H9 (cell line): Measurements from ENCODE around the gene NEURL1. TPM values are rescaled to one million over a fixed set of nuclear protein-coding genes. Genes with fewer than 3 reads are reported as not detected.

Source experiments
- DNase-seq: peaks from one replicate; pipeline ENCODE4 v3.0.0-alpha.2; 2017
- H2AFZ ChIP-seq: one replicate; pipeline ENCODE4 v1.6.1; 2013; ENCODE audit warnings: mild to moderate bottlenecking, low read length, control low read depth, moderate library complexity
- H2AK5ac ChIP-seq: 2 replicates; pipeline ENCODE4 v1.6.1; 2013; ENCODE audit warnings: low read length, control low read depth, mixed read lengths; ENCODE audit not compliant: insufficient read length
- H2BK120ac ChIP-seq: one replicate; pipeline ENCODE4 v1.6.1; 2013; ENCODE audit warnings: low read depth, mild to moderate bottlenecking, low read length, control low read depth, inconsistent platforms; ENCODE audit not compliant: poor library complexity, severe bottlenecking
- H2BK12ac ChIP-seq: 2 replicates; pipeline ENCODE4 v1.6.1; 2013; ENCODE audit warnings: low read length, control low read depth, mixed read lengths, low read depth; ENCODE audit not compliant: insufficient read length
- H2BK15ac ChIP-seq: 2 replicates; pipeline ENCODE4 v1.6.1; 2013; ENCODE audit warnings: low read depth, low read length, control low read depth
- H2BK20ac ChIP-seq: one replicate; pipeline ENCODE4 v1.6.1; 2013; ENCODE audit warnings: low read depth, mild to moderate bottlenecking, low read length, control low read depth, inconsistent platforms; ENCODE audit not compliant: poor library complexity, severe bottlenecking
- H2BK5ac ChIP-seq: 2 replicates; pipeline ENCODE4 v1.6.1; 2013; ENCODE audit warnings: low read length, control low read depth, mixed read lengths; ENCODE audit not compliant: insufficient read length
- H3K14ac ChIP-seq: 2 replicates; pipeline ENCODE4 v1.6.1; 2013; ENCODE audit warnings: low read length, control low read depth; ENCODE audit not compliant: insufficient read depth
- H3K18ac ChIP-seq: 2 replicates; pipeline ENCODE4 v1.6.1; 2013; ENCODE audit warnings: low read depth, mild to moderate bottlenecking, mixed read lengths, low read length, control low read depth; ENCODE audit not compliant: insufficient read length
- H3K23ac ChIP-seq: 2 replicates; pipeline ENCODE4 v1.6.1; 2013; ENCODE audit warnings: low read length, control low read depth, mixed read lengths, low read depth; ENCODE audit not compliant: insufficient read length
- H3K23me2 ChIP-seq: 2 replicates; pipeline ENCODE4 v1.6.1; 2013; ENCODE audit warnings: low read depth, mild to moderate bottlenecking, mixed read lengths, low read length, control low read depth; ENCODE audit not compliant: insufficient read length, poor library complexity, severe bottlenecking
- H3K27ac ChIP-seq: 2 replicates; pipeline ENCODE4 v1.5.1; 2013; ENCODE audit warnings: low read length, control low read depth, mixed read lengths, low read depth; ENCODE audit not compliant: insufficient read length
- H3K27me3 ChIP-seq: 2 replicates; pipeline ENCODE4 v1.6.1; 2013; ENCODE audit warnings: low read length, control low read depth, inconsistent platforms; ENCODE audit not compliant: insufficient read depth
- H3K4ac ChIP-seq: 2 replicates; pipeline ENCODE4 v1.6.1; 2013; ENCODE audit warnings: low read depth, mild to moderate bottlenecking, control low read depth, inconsistent platforms, low read length, moderate library complexity
- H3K4me1 ChIP-seq: 2 replicates; pipeline ENCODE4 v1.6.1; 2013; ENCODE audit warnings: low read length, control low read depth, inconsistent platforms; ENCODE audit not compliant: insufficient read depth
- H3K4me2 ChIP-seq: 2 replicates; pipeline ENCODE4 v1.6.1; 2013; ENCODE audit warnings: low read length, control low read depth, mixed read lengths; ENCODE audit not compliant: insufficient read length, insufficient read depth
- H3K56ac ChIP-seq: 2 replicates; pipeline ENCODE4 v1.6.1; 2013; ENCODE audit warnings: low read depth, mild to moderate bottlenecking, mixed read lengths, low read length, control low read depth; ENCODE audit not compliant: insufficient read length
- H3K79me1 ChIP-seq: 2 replicates; pipeline ENCODE4 v1.6.1; 2013; ENCODE audit warnings: low read depth, mild to moderate bottlenecking, moderate library complexity, low read length, control low read depth, inconsistent platforms; ENCODE audit not compliant: insufficient read depth, poor library complexity, severe bottlenecking
- H3K79me2 ChIP-seq: 2 replicates; pipeline ENCODE4 v1.6.1; 2013; ENCODE audit warnings: low read length, control low read depth, inconsistent platforms; ENCODE audit not compliant: insufficient read depth
- H3K9ac ChIP-seq: 2 replicates; pipeline ENCODE4 v1.6.1; 2013; ENCODE audit warnings: low read length, control low read depth, mixed read lengths; ENCODE audit not compliant: insufficient read length; ENCODE audit errors: extremely low read depth
- H3K9me3 ChIP-seq: one replicate; pipeline ENCODE4 v1.6.1; 2013; ENCODE audit warnings: low read depth, low read length, inconsistent platforms; ENCODE audit not compliant: control insufficient read depth
- H3T11ph ChIP-seq: one replicate; pipeline ENCODE4 v1.6.1; 2013; ENCODE audit warnings: mild to moderate bottlenecking, low read length, control low read depth, inconsistent platforms
- H4K20me1 ChIP-seq: one replicate; pipeline ENCODE4 v1.6.1; 2013; ENCODE audit not compliant: control insufficient read depth, insufficient read length, insufficient read depth
- H4K5ac ChIP-seq: 2 replicates; pipeline ENCODE4 v1.6.1; 2013; ENCODE audit warnings: low read depth, mild to moderate bottlenecking, mixed read lengths, low read length, control low read depth; ENCODE audit not compliant: insufficient read length
- H4K8ac ChIP-seq: replicated peaks from 2 replicates; pipeline ENCODE4 v1.6.1; 2013; ENCODE audit warnings: low read length, control low read depth, mixed read lengths, low read depth; ENCODE audit not compliant: insufficient read length
- H4K91ac ChIP-seq: 2 replicates; pipeline ENCODE4 v1.6.1; 2013; ENCODE audit warnings: low read depth, mild to moderate bottlenecking, moderate library complexity, mixed read lengths, low read length, control low read depth; ENCODE audit not compliant: insufficient read length
- H3K27ac Mint-ChIP-seq, 3 experiments: 2 replicates in 2 of 3; 3 replicates in 1 of 3; pipeline ENCODE4 v1.8.0; 2020 to 2021; ENCODE audit warnings: mixed read lengths in 3 of 3, mild to moderate bottlenecking in 1 of 3, moderate library complexity in 1 of 3
- H3K27me3 Mint-ChIP-seq: 2 replicates; pipeline ENCODE4 v1.8.0; 2021; ENCODE audit warnings: low read depth, mild to moderate bottlenecking, moderate library complexity, mixed read lengths
- H3K36me3 Mint-ChIP-seq, 3 experiments: 2 replicates in 2 of 3; 3 replicates in 1 of 3; pipeline ENCODE4 v1.8.0; 2020 to 2021; ENCODE audit warnings: low read depth in 3 of 3, mixed read lengths in 3 of 3; ENCODE audit not compliant: insufficient read depth in 1 of 3
- H3K4me1 Mint-ChIP-seq, 2 experiments: 2 replicates each; pipeline ENCODE4 v1.8.0; 2020; ENCODE audit warnings: mixed read lengths in 2 of 2
- H3K4me3 Mint-ChIP-seq, 2 experiments: 2 replicates in 1 of 2; 3 replicates in 1 of 2; pipeline ENCODE4 v1.8.0; 2020 to 2021; ENCODE audit warnings: mild to moderate bottlenecking in 2 of 2, mixed read lengths in 2 of 2, moderate library complexity in 1 of 2
- H3K9me3 Mint-ChIP-seq, 2 experiments: 2 replicates in 1 of 2; 3 replicates in 1 of 2; pipeline ENCODE4 v1.8.0; 2020; ENCODE audit warnings: mild to moderate bottlenecking in 2 of 2, mixed read lengths in 2 of 2, moderate library complexity in 1 of 2
- WGBS: extraction: QIAGEN DNeasy Blood & Tissue Kit; methylation state at CpG from one replicate; pipeline ENCODE4 v1.1.7; 2013; ENCODE audit warnings: missing lambda C conversion rate, low lambda C conversion rate, mixed read lengths; ENCODE audit not compliant: insufficient read length; ENCODE audit errors: extremely low coverage; 5-methylcytosine and 5-hydroxymethylcytosine counted together
- total RNA-seq: library from RNA; stranded (reverse); gene quantifications from 2 replicates; pipeline ENCODE4 v1.2.1, GENCODE V29; 2021
- TF ChIP-seq, protein P1 (sequence below): fragments of 200-600 bp; sonication (generic); conservative IDR thresholded peaks from 3 replicates; pipeline ENCODE4 v1.8.0; 2021; ENCODE audit warnings: antibody characterized with exemption, mild to moderate bottlenecking

The NEURL1 gene
- total RNA-seq, 1 experiment from 2014 or later, result 1.2 TPM

DNA sequence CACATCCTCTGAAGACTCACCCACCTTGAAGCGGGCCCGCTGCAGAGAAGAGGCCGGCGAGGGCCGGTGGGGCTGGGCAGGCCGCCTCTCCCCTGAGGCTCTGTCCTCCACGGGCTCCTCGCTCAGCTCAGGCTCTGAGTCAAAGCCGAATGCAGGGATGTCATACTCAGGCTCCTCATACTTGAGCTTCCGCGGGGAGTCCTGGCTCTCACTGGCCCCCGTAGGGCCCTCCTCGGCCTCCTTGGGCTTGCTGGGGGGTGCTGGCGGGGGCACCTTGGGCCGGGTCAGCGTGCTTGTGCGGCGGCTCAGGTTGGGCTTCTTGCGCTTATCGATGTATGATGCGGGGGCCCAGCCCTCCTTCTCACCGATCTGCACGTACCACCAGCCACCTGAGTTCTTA, 109.9 kb downstream of the NEURL1 start:
- Histone ChIP-seq H3K27ac (no peak overlapping the region), H2BK5ac (no peak overlapping the region), H2AK5ac (no peak overlapping the region), H2BK12ac (no peak overlapping the region), H4K5ac (no peak overlapping the region), H3K56ac (no peak overlapping the region), H4K8ac (no peak overlapping the region), H4K91ac (no peak overlapping the region), H3K23ac (no peak overlapping the region), H3K4me1 (no peaks in the 10 kb centered on the region), H4K20me1 (no peaks in the 10 kb centered on the region), H3K23me2 (no peaks in the 10 kb centered on the region), H3K9me3 (no peaks in the 10 kb centered on the region), H2BK20ac (no peak overlapping the region), H3K79me1 (no peaks in the 10 kb centered on the region), H3T11ph (no peak overlapping the region), H3K79me2 (no peaks in the 10 kb centered on the region), H2BK15ac (no peak overlapping the region), H3K18ac (no peak overlapping the region), H3K4me2 (no peak overlapping the region), H3K14ac (no peak overlapping the region), H2AFZ (no peak overlapping the region), H3K27me3 (no peaks in the 10 kb centered on the region), H3K9ac (no peak overlapping the region), H2BK120ac (no peak overlapping the region), H3K4ac (no peak overlapping the region)
- Mint-ChIP-seq H3K27ac (no peak overlapping the region), H3K4me3 (no peak overlapping the region), H3K36me3 (peaks cover 6 to 25% (median 8%) of the 10 kb centered on the region in 3 experiments), H3K27me3 (no peaks in the 10 kb centered on the region), H3K9me3 (peaks cover 5 to 18% of the 10 kb centered on the region in 2 experiments), H3K4me1 (peaks cover 5 to 8% of the 10 kb centered on the region in 2 experiments)
- no peak for DNase-seq
- TF ChIP-seq, protein P1, sequence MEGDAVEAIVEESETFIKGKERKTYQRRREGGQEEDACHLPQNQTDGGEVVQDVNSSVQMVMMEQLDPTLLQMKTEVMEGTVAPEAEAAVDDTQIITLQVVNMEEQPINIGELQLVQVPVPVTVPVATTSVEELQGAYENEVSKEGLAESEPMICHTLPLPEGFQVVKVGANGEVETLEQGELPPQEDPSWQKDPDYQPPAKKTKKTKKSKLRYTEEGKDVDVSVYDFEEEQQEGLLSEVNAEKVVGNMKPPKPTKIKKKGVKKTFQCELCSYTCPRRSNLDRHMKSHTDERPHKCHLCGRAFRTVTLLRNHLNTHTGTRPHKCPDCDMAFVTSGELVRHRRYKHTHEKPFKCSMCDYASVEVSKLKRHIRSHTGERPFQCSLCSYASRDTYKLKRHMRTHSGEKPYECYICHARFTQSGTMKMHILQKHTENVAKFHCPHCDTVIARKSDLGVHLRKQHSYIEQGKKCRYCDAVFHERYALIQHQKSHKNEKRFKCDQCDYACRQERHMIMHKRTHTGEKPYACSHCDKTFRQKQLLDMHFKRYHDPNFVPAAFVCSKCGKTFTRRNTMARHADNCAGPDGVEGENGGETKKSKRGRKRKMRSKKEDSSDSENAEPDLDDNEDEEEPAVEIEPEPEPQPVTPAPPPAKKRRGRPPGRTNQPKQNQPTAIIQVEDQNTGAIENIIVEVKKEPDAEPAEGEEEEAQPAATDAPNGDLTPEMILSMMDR, result no peak
- WGBS, result no CpG with 5 or more reads among the region's 23 CpGs
